Smooth muscle cell (in vitro differentiated cells): ENCODE results near the gene C1QL4. TPM values are rescaled to one million over a fixed set of nuclear protein-coding genes. Genes with fewer than 3 reads are reported as not detected.
A peak's percentile ranks its signal among the peaks of the same experiment; 100 is the strongest.

ENCODE experiments used
- DNase-seq: peaks from one replicate; lab custom pipeline; 2025; ENCODE audit not compliant: unreplicated experiment; lab: John Stamatoyannopoulos, UW
- H2AFZ ChIP-seq: fragments of 200-600 bp; sonication (generic); 2 replicates; pipeline ENCODE4 v1.6.0; 2016; ENCODE audit warnings: antibody characterized with exemption, low read depth, mild to moderate bottlenecking
- H3F3A ChIP-seq: fragments of 200-600 bp; sonication (generic); 2 replicates; pipeline ENCODE4 v1.6.0; 2017; ENCODE audit warnings: antibody characterized with exemption, low read depth
- H3K27ac ChIP-seq: fragments of 200-600 bp; sonication (generic); 2 replicates; pipeline ENCODE4 v1.5.1; 2016; ENCODE audit warnings: low read depth, mild to moderate bottlenecking
- H3K27me3 ChIP-seq: fragments of 200-600 bp; sonication (generic); 2 replicates; pipeline ENCODE4 v1.6.1; 2016; ENCODE audit warnings: low read depth, mild to moderate bottlenecking
- H3K36me3 ChIP-seq: fragments of 200-600 bp; sonication (generic); 2 replicates; pipeline ENCODE4 v1.5.1; 2016; ENCODE audit warnings: low read depth
- H3K4me1 ChIP-seq: fragments of 200-600 bp; sonication (generic); 2 replicates; pipeline ENCODE4 v1.5.1; 2016; ENCODE audit warnings: low read depth
- H3K4me2 ChIP-seq: fragments of 200-600 bp; sonication (generic); 2 replicates; pipeline ENCODE4 v1.6.0; 2016; ENCODE audit warnings: mild to moderate bottlenecking
- H3K4me3 ChIP-seq: fragments of 200-600 bp; sonication (generic); 2 replicates; pipeline ENCODE4 v1.5.1; 2016; ENCODE audit warnings: mild to moderate bottlenecking
- H3K79me2 ChIP-seq: fragments of 200-600 bp; sonication (generic); 2 replicates; pipeline ENCODE4 v1.6.0; 2016; ENCODE audit warnings: low read depth, mild to moderate bottlenecking
- H3K9ac ChIP-seq: fragments of 200-600 bp; sonication (generic); 2 replicates; pipeline ENCODE4 v1.6.0; 2016; ENCODE audit warnings: low read depth
- H3K9me3 ChIP-seq: fragments of 200-600 bp; sonication (generic); replicated peaks from 2 replicates; pipeline ENCODE4 v1.5.1; 2016; ENCODE audit warnings: low read depth
- H4K20me1 ChIP-seq: fragments of 200-600 bp; sonication (generic); 2 replicates; pipeline ENCODE4 v1.6.0; 2016; ENCODE audit warnings: low read depth
- WGBS: methylation state at CpG from one replicate; pipeline ENCODE4 v1.1.7; 2016; ENCODE audit warnings: low lambda C conversion rate; 5-methylcytosine and 5-hydroxymethylcytosine counted together
- polyA plus RNA-seq: library from polyadenylated mRNA; unstranded; fragments of >200 nt; fragmentation: Nextera tagmentation; extraction: Ambion mirVana; gene quantifications from 2 replicates; pipeline ENCODE4 v1.2.1, GENCODE V29; 2016
- total RNA-seq: library from RNA; depleted of rRNA; stranded (reverse); fragments of >200 nt; gene quantifications from 2 replicates; pipeline ENCODE4 v1.2.3, GENCODE V29; 2014
- TF ChIP-seq, protein P1 (sequence below): fragments of 200-600 bp; sonication (generic); IDR thresholded peaks from 2 replicates; pipeline ENCODE4 v1.5.1; 2017; ENCODE audit warnings: borderline replicate concordance, mild to moderate bottlenecking, antibody characterized with exemption; ENCODE audit not compliant: insufficient read depth, poor library complexity, severe bottlenecking

C1QL4 gene
- total and polyA plus RNA-seq, 2 experiments from 2014 or later, result 0.09 TPM; not detected in 1

DNA sequence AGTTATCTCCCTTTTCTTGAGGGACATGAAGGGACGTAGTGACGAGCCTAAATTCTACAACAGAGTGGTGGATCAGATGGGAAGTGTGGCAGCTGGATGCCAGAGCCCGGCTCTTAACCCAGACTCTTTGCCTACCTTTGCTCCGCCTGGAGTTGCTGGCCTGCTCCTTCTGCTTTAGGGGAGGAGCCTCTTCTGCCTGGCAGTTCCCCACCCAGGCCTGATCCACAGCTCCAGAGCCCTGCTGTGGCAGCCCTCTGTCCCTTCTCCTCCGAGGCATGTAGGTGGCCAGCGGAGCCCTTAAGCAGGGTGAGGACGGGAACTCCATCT lies 44.3 kb downstream of the C1QL4 start:
- no peak overlapping the region for H3K9ac ChIP-seq
- H3K4me2 ChIP-seq, result no peak overlapping the region
- H2AFZ ChIP-seq, result no peak overlapping the region
- TF ChIP-seq, protein P1, sequence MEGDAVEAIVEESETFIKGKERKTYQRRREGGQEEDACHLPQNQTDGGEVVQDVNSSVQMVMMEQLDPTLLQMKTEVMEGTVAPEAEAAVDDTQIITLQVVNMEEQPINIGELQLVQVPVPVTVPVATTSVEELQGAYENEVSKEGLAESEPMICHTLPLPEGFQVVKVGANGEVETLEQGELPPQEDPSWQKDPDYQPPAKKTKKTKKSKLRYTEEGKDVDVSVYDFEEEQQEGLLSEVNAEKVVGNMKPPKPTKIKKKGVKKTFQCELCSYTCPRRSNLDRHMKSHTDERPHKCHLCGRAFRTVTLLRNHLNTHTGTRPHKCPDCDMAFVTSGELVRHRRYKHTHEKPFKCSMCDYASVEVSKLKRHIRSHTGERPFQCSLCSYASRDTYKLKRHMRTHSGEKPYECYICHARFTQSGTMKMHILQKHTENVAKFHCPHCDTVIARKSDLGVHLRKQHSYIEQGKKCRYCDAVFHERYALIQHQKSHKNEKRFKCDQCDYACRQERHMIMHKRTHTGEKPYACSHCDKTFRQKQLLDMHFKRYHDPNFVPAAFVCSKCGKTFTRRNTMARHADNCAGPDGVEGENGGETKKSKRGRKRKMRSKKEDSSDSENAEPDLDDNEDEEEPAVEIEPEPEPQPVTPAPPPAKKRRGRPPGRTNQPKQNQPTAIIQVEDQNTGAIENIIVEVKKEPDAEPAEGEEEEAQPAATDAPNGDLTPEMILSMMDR, result no peak
- no peak overlapping the region for H3K27ac ChIP-seq
- no peaks in the 10 kb centered on the region for H3K9me3 ChIP-seq
- WGBS, result 69% methylated on average over 7 of the region's 7 CpGs
- H3F3A ChIP-seq, result no peaks in the 10 kb centered on the region
- H3K27me3 ChIP-seq, result peaks cover 46% of the 10 kb centered on the region
- no peaks in the 10 kb centered on the region for H4K20me1 ChIP-seq
- H3K4me3 ChIP-seq, result no peak overlapping the region
- no peaks in the 10 kb centered on the region for H3K79me2 ChIP-seq
- no peaks in the 10 kb centered on the region for H3K4me1 ChIP-seq
- DNase-seq, result no peak
- no peaks in the 10 kb centered on the region for H3K36me3 ChIP-seq

DNA sequence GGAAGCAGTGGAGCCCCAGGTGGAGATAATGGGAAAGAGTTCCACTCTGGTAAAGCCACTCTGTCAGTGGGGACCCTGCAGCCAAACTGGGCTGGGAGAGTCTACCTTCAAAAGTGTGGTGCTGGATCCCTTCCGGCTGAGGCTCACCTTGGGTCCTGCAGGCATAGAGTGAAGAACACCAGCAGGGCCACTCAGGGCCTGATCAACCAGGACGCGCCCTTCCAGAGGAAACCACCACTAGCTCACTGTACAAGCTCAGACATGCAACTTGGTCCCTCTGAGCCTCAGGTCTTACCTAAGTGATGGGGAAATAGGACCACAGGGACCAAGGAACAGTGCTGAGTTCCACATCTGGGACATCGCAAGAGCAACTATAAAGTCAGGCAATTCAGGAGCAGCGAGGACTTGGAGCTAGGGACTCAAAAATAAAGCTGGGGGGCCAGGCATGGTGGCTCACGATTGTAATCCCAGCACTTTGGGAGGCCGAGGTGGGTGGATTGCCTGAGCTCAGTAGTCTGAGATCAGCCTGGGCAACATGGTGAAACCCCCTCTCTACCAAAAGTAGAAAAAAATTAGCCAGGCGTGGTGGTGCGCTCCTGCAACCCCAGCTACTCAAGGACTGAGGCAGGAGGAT lies 47.9 kb downstream of the C1QL4 start:
- Histone ChIP-seq H3F3A (no peaks in the 10 kb centered on the region), H3K27ac (no peak overlapping the region), H3K4me2 (no peak overlapping the region), H3K4me3 (no peak overlapping the region), H4K20me1 (no peaks in the 10 kb centered on the region), H3K79me2 (no peaks in the 10 kb centered on the region), H2AFZ (no peak overlapping the region), H3K4me1 (no peaks in the 10 kb centered on the region), H3K9ac (no peak overlapping the region), H3K9me3 (no peaks in the 10 kb centered on the region), H3K27me3 (peaks cover 14% of the 10 kb centered on the region), H3K36me3 (no peaks in the 10 kb centered on the region)
- no peak for DNase-seq
- TF ChIP-seq, protein P1, result no peak
- WGBS, result 77% methylated on average over 9 of the region's 9 CpGs

DNA sequence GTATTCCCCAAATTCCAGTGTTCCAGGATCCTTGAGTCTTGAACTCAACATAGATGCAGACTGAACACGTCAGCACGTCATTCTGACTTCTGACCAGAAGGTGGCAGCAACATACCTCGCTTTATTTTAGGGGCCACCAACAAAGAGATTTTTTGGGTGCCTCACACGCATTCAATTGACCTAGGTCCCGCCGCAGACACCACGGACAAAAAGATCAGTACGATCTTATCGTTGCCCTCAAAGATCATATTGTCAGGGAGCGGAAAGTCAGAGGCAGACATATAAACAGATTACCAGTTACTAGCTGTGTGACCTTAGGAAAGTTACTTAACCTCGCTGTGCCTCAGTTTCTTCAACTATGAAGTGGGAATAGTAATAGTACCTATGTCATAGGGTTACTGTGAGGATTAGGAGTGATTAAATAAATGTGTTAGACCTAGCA lies 48.6 kb downstream of the C1QL4 start:
- H3K9ac ChIP-seq, result no peak overlapping the region

More for the DNA sequence above, 48.6 kb downstream of the C1QL4 start:
- H2AFZ ChIP-seq, result no peak overlapping the region
- 13% methylated on average over 11 of the region's 11 CpGs for WGBS
- H3K9me3 ChIP-seq, result no peaks in the 10 kb centered on the region
- H4K20me1 ChIP-seq, result no peaks in the 10 kb centered on the region
- H3K36me3 ChIP-seq, result no peaks in the 10 kb centered on the region
- no peaks in the 10 kb centered on the region for H3K4me1 ChIP-seq
- no peaks in the 10 kb centered on the region for H3K79me2 ChIP-seq
- TF ChIP-seq, protein P1, result peak; percentile 74
- H3K27me3 ChIP-seq, result peaks cover 8% of the 10 kb centered on the region
- no peaks in the 10 kb centered on the region for H3F3A ChIP-seq
- DNase-seq, result no peak
- no peak overlapping the region for H3K27ac ChIP-seq
- no peak overlapping the region for H3K4me2 ChIP-seq
- no peak overlapping the region for H3K4me3 ChIP-seq
